ENCODE data around the gene HBEGF.

HBEGF gene

DNA sequence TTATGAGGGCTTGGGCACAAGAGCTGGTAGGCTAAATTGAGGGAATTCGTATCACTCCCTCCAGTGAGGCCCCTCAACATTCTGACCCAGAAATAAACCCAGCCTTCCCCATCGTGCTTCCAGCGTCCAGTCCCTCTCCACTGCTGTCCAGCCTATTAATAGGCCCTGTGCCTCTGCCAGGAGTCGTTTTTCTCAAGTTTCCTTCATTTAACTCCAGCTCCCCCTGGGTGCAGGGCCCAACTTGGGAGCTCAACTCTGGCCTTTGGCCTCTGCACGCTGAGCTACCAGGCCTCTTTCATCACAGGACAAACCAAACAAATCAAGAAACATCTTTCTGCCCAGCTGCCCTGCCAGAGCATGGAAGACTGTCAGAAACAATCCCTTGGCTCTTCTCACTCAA is 10.0 kb downstream of the HBEGF start:
- DNase-seq (ENCODE audit: low spot score) = no peak

DNA sequence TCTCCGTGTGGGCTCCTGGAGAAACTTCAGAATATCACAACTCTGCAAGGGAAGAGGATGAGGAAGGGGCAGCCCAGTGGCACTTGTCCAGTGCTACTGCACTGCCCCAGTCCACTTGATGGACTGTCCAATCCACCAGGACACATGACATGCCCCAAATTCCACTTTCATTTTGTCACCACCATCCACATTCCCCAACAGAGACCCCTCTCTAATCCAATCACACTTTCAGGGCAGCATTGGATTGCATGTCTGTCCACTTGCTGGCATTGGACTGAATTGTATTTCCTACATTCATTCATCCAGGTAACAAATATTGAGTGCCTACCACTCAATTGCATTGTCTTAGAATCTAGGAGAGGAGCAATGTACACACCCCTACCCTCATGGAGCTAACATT is 14.8 kb downstream of the HBEGF start:
- DNase-seq (ENCODE audit: low spot score) = no peak

- no peak for DNase-seq (ENCODE audit: low spot score)
These were observed 16.5 kb downstream of the HBEGF start for GRCh38 chr5:140329739-140330481.

DNA sequence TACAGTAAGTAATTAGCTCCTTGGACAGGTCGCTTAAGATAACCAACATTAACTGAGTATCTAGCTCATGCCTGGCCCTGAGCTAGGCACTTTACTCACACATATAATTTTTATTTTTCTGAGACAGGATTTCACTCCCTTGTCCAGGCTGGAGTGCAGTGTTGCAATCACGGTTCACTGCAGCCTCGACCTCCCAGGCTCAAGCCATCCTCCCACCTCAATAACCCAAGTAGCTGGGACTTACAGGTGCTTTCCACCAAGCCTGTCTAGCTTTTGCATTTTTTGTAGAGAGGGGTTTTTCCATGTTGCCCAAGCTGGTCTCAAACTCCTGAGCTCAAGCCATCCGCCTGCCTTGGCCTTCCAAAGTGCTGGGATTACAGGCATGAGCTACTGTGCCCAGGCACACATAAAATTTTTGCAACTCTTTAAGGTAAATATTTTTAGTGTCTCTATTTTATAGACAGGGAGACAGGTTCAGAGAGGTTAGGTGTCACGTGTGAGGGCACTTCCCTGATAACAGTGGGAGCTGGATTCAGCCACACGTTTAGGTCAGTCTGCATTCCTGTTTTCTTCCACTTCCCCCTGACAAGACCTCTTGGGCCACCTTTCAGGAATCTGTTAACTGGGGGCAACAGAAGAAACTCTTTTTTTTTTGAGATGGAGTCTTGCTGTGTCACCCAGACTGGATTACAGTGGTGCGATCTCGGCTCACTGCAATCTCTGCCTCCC is 18.2 kb downstream of the HBEGF start:
- no peak for DNase-seq (ENCODE audit: low spot score)

DNA sequence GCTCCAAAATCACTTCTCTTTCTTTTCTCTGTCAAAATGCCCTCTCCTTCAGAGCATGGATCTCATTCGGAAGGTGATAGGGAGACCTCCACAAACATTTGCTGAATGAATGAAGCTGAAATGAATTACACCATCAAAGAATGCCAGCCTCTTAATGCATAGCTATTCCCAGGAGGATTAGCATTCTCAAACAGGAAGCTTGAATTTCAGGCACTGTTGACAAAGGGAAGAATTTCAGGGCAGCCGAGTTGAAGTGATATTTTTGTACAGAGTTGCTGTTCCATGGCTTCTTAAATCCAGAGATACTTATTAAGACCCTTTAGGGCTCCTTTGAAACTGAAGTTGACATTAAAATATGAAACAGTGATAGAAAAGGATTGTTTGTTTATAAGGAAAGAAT is 18.8 kb downstream of the HBEGF start:
- DNase-seq (ENCODE audit: low spot score) = no peak

- DNase-seq (ENCODE audit: low spot score) = no peak
These were observed 20.9 kb downstream of the HBEGF start for GRCh38 chr5:140325486-140325885.

- no peak for DNase-seq (ENCODE audit: low spot score)
These were observed 21.7 kb downstream of the HBEGF start for GRCh38 chr5:140324617-140325241.

DNA sequence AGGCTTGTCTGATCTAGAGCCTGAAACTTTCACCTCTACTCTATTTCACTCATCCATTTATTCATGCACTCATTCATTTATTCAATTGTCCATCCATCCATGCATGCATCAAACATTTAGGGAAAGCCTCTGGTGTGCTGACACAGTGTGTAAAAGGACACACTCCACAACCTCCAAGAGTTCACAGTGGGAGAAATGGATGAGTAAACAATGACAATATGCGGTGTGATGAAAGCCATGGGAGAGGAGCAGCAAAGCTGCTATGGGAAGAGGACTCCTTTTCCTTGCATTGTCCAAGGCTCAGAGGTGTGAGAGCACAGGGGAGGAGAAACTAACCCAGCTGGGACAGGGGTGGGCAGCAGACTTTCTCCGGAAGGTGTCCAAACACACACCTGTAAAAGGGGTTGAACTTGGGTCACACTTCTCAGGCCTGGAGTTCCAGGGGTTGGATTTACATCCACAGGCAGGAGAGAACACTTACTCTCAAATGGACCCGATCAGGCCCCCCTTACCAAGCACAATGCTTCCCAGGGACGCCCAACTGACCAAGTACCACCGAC is 22.3 kb downstream of the HBEGF start:
- no peak for DNase-seq (ENCODE audit: low spot score)

DNA sequence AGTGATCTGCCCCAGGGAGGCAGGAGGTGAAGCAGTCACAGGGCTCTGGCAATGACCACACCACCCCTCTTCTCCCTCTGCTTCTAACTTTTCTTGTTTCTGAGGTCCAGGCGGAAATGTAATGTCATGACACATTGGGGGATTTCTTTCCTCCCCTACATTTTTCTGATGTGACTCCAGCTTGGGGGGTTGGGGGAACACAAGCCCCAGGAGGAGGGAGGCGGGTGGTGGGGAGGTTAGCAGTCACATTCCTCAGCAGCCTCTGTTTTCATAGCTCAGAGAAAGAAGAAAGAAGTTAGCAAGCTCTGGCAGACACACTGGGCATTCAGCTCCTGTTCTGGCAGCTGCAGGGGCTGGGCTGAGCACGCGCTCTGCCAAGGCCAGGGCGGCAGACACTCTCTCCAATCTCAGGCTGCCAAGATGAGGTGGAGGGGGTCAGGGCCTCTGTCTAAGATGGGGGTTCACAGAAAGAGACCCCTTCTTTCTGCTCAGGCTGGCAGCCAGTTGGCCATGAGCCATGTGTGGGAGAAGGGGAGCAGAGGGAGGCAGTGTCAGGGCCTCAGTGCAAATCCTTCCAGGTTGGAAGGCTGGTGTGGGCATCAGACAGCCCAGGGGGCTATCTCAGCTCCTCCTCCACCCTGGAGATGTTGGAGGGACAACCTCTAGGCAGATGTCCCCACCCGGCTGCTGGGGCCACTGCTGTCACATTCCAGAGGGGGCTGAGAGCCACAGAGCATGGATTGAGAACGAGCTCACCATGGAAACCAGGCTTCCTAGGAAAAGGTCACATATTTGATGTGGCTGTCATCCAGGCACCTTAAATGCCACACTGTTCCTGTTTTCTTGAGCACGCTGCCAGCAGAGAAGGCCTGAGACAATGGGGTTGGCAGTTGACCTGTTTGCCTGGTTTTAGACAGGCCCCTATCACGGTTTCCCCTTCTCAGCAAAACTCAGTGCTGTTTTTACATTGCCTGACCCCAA is 23.4 kb downstream of the HBEGF start:
- DNase-seq (ENCODE audit: low spot score) = peak; percentile 85

DNA sequence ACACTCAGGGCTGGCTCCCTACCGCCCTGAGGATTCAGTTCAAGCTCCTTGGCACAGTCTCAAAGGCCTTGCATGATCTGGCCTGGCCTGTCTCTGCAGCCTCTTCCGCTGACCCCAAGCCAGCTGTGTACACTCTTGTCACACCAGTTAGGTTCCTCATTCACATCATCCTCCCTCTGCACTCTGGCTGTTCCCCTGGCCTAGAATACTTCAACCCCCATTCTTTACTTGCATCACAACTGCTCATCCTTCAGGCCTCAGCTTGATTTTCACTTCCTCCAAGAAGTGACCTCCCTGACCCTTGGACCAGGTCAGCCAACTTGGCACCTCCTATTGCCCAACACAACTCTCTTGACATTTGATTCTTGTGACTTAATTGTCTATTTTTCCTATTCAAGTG is 24.6 kb downstream of the HBEGF start:
- DNase-seq (ENCODE audit: low spot score) = peak; percentile 90

GRCh38 chr5:140319833-140320232 is 26.6 kb downstream of the HBEGF start:
- DNase-seq (ENCODE audit: low spot score) = peak; percentile 55

DNA sequence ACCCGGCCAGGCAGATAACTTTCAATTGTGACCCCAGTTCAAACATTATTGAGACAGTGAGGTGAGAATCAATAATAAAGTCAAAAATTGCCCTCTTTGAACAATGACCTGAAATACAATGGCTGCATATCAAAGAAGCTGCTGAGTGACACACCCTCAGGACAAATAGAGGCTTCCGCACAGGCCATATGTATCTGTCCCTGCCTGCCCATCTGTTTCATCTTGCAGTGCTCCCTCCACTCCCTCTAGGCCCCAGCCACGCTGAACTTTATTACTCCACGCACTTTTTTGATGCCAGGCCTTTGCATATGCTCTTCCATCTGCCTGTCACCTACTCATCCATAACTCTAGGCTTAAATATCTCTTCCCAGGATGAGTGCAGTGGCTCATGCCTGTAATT is 27.6 kb downstream of the HBEGF start:
- no peak for DNase-seq (ENCODE audit: low spot score)

GRCh38 chr5:140317859-140318258 is 28.5 kb downstream of the HBEGF start:
- DNase-seq (ENCODE audit: low spot score) = no peak

GRCh38 chr5:140312791-140313189 is 33.6 kb downstream of the HBEGF start:
- no peak for DNase-seq (ENCODE audit: low spot score)

DNA sequence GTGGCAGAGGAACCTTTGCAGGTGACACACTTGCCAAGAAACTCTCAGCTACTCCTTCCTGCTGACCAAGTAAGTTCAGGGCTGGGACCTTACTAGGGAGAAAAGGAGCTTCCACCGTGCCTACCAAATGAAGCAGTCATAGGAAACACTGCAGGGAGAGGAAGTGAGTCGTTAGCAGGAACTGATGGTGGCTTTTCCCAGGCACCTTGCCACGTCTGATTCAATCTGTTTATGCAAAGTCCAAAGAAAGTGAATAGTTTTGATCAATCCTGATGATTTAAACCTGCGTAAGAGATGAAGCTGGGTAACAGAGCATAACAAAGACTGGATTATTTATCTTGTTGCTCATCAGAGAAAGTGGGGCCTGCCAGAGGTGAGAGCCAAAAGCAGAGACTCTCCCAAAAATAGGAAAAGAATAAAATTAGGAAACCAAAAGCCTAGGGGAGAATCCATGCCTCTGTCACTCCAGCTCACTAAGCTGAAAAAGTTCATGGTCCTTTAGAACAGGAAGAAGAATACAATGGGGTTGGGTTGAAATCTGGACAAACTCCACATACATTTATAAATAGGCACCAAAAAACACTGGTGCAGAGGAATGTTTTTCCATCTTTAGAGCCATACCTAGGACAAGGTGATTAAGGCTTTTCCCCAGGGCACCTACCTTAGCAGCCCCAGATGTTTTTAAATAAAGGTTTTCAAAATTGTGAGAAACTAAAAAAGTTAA is 34.2 kb downstream of the HBEGF start:
- peak; percentile 46 for DNase-seq (ENCODE audit: low spot score)

DNA sequence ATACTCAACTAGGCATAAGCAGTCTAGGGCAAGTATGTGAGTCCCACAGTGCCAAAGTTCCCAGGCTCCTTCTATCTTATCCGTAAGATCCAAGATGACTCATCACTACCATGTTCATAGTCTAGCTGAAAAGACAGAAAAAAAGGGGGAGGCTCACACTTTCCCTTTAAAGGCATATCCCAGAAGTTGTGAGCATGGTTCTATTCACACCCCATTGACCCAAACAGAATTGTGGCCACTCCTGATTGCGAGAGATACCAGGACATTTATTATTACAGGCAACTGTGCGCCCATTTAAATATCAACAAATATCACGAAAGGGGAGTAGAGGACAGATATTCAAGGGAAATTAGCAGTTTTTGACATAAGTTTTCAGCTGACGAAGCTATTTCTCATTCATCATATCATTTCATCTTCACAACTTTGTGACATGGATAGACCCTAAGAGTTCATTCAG is 35.4 kb downstream of the HBEGF start:
- no peak for DNase-seq (ENCODE audit: low spot score)

- DNase-seq (ENCODE audit: low spot score) = no peak
These were observed 36.0 kb downstream of the HBEGF start for GRCh38 chr5:140310434-140310833.

DNA sequence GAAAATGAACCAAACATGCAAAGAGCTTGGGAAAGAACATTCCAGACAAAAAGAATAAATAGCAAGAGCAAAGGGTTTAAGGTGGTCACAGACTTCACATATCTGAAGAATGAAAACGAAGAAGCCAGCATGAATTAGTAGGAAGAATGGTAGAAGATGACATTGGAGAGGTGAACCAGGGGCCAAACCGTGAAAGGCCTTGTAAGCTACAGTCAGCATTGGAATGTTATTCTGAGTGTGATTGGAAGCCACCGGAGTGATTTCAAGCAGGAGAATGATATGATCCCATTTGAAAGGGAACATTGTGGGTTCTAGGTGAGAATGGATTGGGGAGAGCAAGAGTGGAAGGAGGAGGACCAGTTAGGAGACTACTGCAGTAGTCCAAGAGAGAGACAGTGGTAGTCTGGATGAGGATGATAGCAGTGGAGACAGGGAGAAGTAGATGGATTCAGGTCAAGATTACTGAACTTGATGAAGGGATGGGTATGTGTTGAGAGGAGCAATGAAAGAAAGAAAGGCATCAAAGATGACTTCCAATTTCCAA is 36.6 kb downstream of the HBEGF start:
- no peak for DNase-seq (ENCODE audit: low spot score)

DNA sequence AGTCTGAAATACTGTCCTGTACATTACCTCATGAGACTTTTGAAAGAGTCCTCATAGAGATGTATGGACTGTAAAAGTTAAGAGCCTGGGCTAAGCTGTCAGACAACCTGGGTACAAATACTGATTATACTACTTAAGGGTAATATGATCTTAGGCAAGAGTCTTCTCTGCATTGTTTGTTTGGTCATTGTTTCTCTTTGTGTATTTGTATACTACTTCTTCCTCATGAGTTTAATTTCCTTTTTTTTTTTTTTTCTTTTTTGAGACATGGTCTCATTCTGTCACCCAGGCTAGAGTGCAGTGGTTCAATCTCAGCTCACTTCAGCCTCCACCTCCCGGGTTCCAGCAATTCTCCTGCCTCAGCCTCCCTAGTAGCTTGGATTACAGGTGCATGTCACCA is 40.9 kb downstream of the HBEGF start:
- no peak for DNase-seq (ENCODE audit: low spot score)

- DNase-seq (ENCODE audit: low spot score) = no peak
These were observed 42.4 kb downstream of the HBEGF start for GRCh38 chr5:140303966-140304365.
